ENCODE results near the gene FXYD1.

GRCh38 chr19:35140962-35141836 is 2.6 kb downstream of the FXYD1 start:
- TF ChIP-seq CTCF (IDR thresholded peaks at IDR 0.05; ENCODE audit: insufficient read depth, low read depth, low read length) (no peak), EZH2 (IDR thresholded peaks at IDR 0.05; ENCODE audit: insufficient read depth, low read length) (no peak)
